HepG2 (cell line): ENCODE data around the gene LONP1. TPM values are rescaled to one million over a fixed set of nuclear protein-coding genes. Genes with fewer than 3 reads are reported as not detected.

Source experiments
- AGO1 ChIP-seq: fragments of 200-400 bp; formaldehyde crosslinking; IDR thresholded peaks from 2 replicates; pipeline ENCODE4 v1.6.1; 2017; ENCODE audit warnings: mild to moderate bottlenecking, low read depth, low read length, moderate library complexity; ENCODE audit not compliant: poor library complexity, severe bottlenecking
- AGO2 ChIP-seq: fragments of 200-400 bp; formaldehyde crosslinking; optimal IDR thresholded peaks from 2 replicates; pipeline ENCODE3; 2017; ENCODE audit warnings: mild to moderate bottlenecking, low read depth, low read length, moderate library complexity
- PATZ1 ChIP-seq: sonication (generic); formaldehyde crosslinking; IDR thresholded peaks from 2 replicates; pipeline ENCODE4 v1.4.0; 2020; ENCODE audit warnings: missing genetic modification reagents
- POLR2A ChIP-seq, 2 experiments: IDR thresholded peaks; 2 replicates each; pipeline ENCODE4 v1.6.1; 2011; ENCODE audit warnings: low read depth in 2 of 2, low read length in 2 of 2, mild to moderate bottlenecking in 1 of 2, moderate library complexity in 1 of 2; ENCODE audit not compliant: insufficient read depth in 1 of 2
- POLR2AphosphoS5 ChIP-seq: IDR thresholded peaks from 2 replicates; pipeline ENCODE4 v1.6.1; 2012; ENCODE audit warnings: low read depth, low read length
- RBFOX2 ChIP-seq: fragments of 200-400 bp; formaldehyde crosslinking; IDR thresholded peaks from 2 replicates; pipeline ENCODE4 v1.6.1; 2017; ENCODE audit warnings: low read depth, mild to moderate bottlenecking, low read length
- RBM39 ChIP-seq: fragments of 200-400 bp; formaldehyde crosslinking; IDR thresholded peaks from one replicate; pipeline ENCODE4 v1.6.1; 2018; ENCODE audit warnings: antibody characterized with exemption, mild to moderate bottlenecking, low read depth, low read length; ENCODE audit not compliant: poor library complexity, severe bottlenecking
- ZBTB33 ChIP-seq: sonication (generic); formaldehyde crosslinking; IDR thresholded peaks from 2 replicates; pipeline ENCODE4 v1.4.0; 2020; ENCODE audit warnings: missing genetic modification reagents
- ZFX ChIP-seq: sonication (generic); formaldehyde crosslinking; IDR thresholded peaks from 2 replicates; pipeline ENCODE4 v1.4.0; 2020; ENCODE audit warnings: mild to moderate bottlenecking, low read depth, missing genetic modification reagents, moderate library complexity
- ZFY ChIP-seq: sonication (generic); formaldehyde crosslinking; IDR thresholded peaks from 2 replicates; pipeline ENCODE4 v1.4.0; 2020; ENCODE audit warnings: missing genetic modification reagents
- ZNF224 ChIP-seq: sonication (generic); formaldehyde crosslinking; IDR thresholded peaks from 2 replicates; pipeline ENCODE4 v1.5.0; 2020; ENCODE audit warnings: mild to moderate bottlenecking, missing genetic modification reagents
- ZNF333 ChIP-seq: sonication (generic); formaldehyde crosslinking; IDR thresholded peaks from 2 replicates; pipeline ENCODE4 v1.4.0; 2020; ENCODE audit warnings: mild to moderate bottlenecking, missing genetic modification reagents, borderline replicate concordance
- polyA plus RNA-seq, 8 experiments: library from polyadenylated mRNA; depleted of rRNA in 3 of 8; stranded (reverse) in 7 of 8; unstranded in 1 of 8; fragments of >200 nt; fragmentation: Illumina TruSeq in 4 of 8; extraction: Trizol in 4 of 8; gene quantifications; 2 replicates each; pipeline versions ENCODE4 v1.2.1 to v1.2.3, GENCODE V29; 2011 to 2016; ENCODE audit warnings: low read depth in 4 of 8, missing spikeins in 1 of 8, mixed read lengths in 1 of 8; ENCODE audit not compliant: insufficient read depth in 1 of 8
- total RNA-seq, 5 experiments: library from RNA; depleted of rRNA; stranded (reverse); fragments of >200 nt; fragmentation: Illumina TruSeq; extraction: Trizol; gene quantifications; 2 replicates each; pipeline ENCODE4 v1.2.3, GENCODE V29; 2016; ENCODE audit warnings: low read depth in 1 of 5
- TF ChIP-seq, protein P1 (sequence below): sonication (generic); formaldehyde crosslinking; IDR thresholded peaks from 2 replicates; pipeline ENCODE4 v1.5.1; 2020; ENCODE audit warnings: mild to moderate bottlenecking, missing genetic modification reagents, moderate library complexity

The LONP1 gene
- total and polyA plus RNA-seq, 2 of the 13 experiments (the other 11 are each of a cell fraction or from before 2014, with no cell fraction given), result 59.5 to 76.8 TPM

DNA sequence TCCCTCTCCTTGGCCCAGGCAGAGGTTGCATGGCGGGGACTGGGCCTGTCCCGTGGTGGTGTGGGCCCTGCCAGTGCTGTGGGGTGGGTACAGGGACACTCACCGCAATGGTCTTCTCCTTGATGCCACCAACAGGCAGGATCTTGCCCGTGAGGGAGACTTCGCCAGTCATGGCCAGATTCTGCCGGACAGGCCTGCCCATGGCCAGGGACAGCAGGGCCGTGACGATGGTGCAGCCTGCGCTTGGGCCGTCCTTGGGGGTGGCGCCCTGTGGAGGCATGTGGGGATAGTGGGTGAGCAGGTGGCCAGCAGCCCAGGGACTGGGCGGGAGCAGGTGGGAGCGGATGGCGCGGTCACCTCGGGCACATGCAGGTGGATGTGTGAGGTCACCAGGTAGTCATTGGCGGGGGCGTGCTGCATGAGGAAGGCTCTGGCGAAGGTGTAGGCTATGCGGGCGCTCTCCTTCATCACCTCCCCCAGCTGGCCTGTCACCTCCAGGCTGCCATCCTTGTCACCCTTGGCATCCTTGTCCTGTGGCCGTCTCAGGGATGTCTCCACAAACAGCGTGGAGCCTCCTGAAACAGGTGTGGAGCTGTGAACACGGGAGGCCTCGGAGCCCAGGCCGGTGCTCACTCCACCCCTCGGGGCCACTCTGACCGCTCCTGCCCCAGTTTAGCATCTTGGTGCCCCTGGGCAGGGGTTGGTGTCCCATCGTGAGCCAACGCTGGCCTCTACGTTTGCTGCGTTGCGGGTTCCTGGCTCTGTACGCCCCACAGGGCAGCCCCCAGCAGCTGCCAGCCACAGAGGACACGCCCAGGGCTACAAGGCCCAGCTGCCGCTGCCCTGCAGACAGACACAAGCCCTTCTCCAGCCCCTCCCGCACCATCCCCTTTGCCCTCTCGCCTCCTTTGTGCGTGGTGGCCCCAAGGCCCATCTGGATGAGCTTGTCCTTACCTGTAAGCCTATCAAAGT, 26.5 kb downstream of the LONP1 start (continued):
- no peak for TF ChIP-seq ZNF224 (CRISPR knock-in tag)
- 0 out of 2 replicates have a peak, but pooled peaks have one; percentile 5 for TF ChIP-seq ZNF333 (CRISPR knock-in tag)
- TF ChIP-seq, protein P1, sequence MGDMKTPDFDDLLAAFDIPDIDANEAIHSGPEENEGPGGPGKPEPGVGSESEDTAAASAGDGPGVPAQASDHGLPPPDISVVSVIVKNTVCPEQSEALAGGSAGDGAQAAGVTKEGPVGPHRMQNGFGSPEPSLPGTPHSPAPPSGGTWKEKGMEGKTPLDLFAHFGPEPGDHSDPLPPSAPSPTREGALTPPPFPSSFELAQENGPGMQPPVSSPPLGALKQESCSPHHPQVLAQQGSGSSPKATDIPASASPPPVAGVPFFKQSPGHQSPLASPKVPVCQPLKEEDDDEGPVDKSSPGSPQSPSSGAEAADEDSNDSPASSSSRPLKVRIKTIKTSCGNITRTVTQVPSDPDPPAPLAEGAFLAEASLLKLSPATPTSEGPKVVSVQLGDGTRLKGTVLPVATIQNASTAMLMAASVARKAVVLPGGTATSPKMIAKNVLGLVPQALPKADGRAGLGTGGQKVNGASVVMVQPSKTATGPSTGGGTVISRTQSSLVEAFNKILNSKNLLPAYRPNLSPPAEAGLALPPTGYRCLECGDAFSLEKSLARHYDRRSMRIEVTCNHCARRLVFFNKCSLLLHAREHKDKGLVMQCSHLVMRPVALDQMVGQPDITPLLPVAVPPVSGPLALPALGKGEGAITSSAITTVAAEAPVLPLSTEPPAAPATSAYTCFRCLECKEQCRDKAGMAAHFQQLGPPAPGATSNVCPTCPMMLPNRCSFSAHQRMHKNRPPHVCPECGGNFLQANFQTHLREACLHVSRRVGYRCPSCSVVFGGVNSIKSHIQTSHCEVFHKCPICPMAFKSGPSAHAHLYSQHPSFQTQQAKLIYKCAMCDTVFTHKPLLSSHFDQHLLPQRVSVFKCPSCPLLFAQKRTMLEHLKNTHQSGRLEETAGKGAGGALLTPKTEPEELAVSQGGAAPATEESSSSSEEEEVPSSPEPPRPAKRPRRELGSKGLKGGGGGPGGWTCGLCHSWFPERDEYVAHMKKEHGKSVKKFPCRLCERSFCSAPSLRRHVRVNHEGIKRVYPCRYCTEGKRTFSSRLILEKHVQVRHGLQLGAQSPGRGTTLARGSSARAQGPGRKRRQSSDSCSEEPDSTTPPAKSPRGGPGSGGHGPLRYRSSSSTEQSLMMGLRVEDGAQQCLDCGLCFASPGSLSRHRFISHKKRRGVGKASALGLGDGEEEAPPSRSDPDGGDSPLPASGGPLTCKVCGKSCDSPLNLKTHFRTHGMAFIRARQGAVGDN (CRISPR knock-in tag), result peak; percentile 41
- TF ChIP-seq RBM39, result peak; percentile 62
- peak; percentile 90 for TF ChIP-seq RBFOX2
- TF ChIP-seq AGO2, result peak; percentile 98
- TF ChIP-seq POLR2A (IDR thresholded peaks at IDR 0.05; ENCODE audit: insufficient read depth in 1 of 2, low read depth in 2 of 2, low read length in 2 of 2), result peak in 1 of 2 experiments; percentile 71
- peak; percentile 26; the same call in 1 of the 2 replicates for TF ChIP-seq POLR2AphosphoS5
- TF ChIP-seq ZFX, result peak; percentile 20; the same call in 1 of the 2 replicates
- peak; percentile 16; the same call in 1 of the 2 replicates for TF ChIP-seq ZFY
- peak; percentile 58; the same call in 1 of the 2 replicates for TF ChIP-seq ZBTB33 (CRISPR knock-in tag)
- TF ChIP-seq AGO1, result peak; percentile 80
- no peak for TF ChIP-seq PATZ1
